Measurements from ENCODE around the gene TMEM255A.

TMEM255A gene

GRCh38 chrX:120306630-120307029 lies 4.6 kb downstream of the TMEM255A start:
- DNase-seq: no peak

GRCh38 chrX:120305531-120306141 lies 5.6 kb downstream of the TMEM255A start:
- no peak for DNase-seq

GRCh38 chrX:120304256-120304655 lies 7.0 kb downstream of the TMEM255A start:
- no peak for DNase-seq

GRCh38 chrX:120302434-120302833 lies 8.8 kb downstream of the TMEM255A start:
- no peak for DNase-seq

- no peak for DNase-seq
Measured at GRCh38 chrX:120301960-120302359, 9.3 kb downstream of the TMEM255A start.

- no peak for DNase-seq
Measured at GRCh38 chrX:120301497-120301896, 9.8 kb downstream of the TMEM255A start.

GRCh38 chrX:120299928-120300327 lies 11.3 kb downstream of the TMEM255A start:
- DNase-seq: no peak

GRCh38 chrX:120297923-120298322 lies 13.3 kb downstream of the TMEM255A start:
- DNase-seq: no peak

GRCh38 chrX:120294651-120295050 lies 16.6 kb downstream of the TMEM255A start:
- DNase-seq: no peak

- no peak for DNase-seq
Measured at GRCh38 chrX:120293015-120293414, 18.2 kb downstream of the TMEM255A start.

GRCh38 chrX:120291211-120291610 lies 20.1 kb downstream of the TMEM255A start:
- DNase-seq: no peak

- DNase-seq: no peak
Measured at GRCh38 chrX:120290107-120290506, 21.2 kb downstream of the TMEM255A start.

GRCh38 chrX:120287513-120288112 lies 23.6 kb downstream of the TMEM255A start:
- no peak for DNase-seq

GRCh38 chrX:120286733-120287512 lies 24.3 kb downstream of the TMEM255A start:
- DNase-seq: no peak

- no peak for DNase-seq
Measured at GRCh38 chrX:120282697-120283096, 28.6 kb downstream of the TMEM255A start.

GRCh38 chrX:120281761-120282160 lies 29.5 kb downstream of the TMEM255A start:
- DNase-seq: no peak

GRCh38 chrX:120281021-120281624 lies 30.1 kb downstream of the TMEM255A start:
- DNase-seq: no peak

- no peak for DNase-seq
Measured at GRCh38 chrX:120274958-120275357, 36.3 kb downstream of the TMEM255A start.

- no peak for DNase-seq
Measured at GRCh38 chrX:120274145-120274544, 37.1 kb downstream of the TMEM255A start.

GRCh38 chrX:120271218-120271617 lies 40.0 kb downstream of the TMEM255A start:
- DNase-seq: no peak

- no peak for DNase-seq
Measured at GRCh38 chrX:120270567-120270966, 40.7 kb downstream of the TMEM255A start.

- DNase-seq: no peak
Measured at GRCh38 chrX:120269373-120270035, 41.8 kb downstream of the TMEM255A start.

- no peak for DNase-seq
Measured at GRCh38 chrX:120264341-120264740, 46.9 kb downstream of the TMEM255A start.

Measured in NCI-H187 treated with DMSO at 0.1 percent for 48 hours (cell line).